KMS-11 (cell line): ENCODE measurements around the gene PCED1A.

Experiments
- H2AFZ ChIP-seq: fragments of 200-600 bp; sonication (generic); 2 replicates; pipeline ENCODE4 v1.6.1; 2016; ENCODE audit warnings: antibody characterized with exemption, mixed run types, low read depth
- H3K27ac ChIP-seq: fragments of 200-600 bp; sonication (generic); 2 replicates; pipeline ENCODE4 v1.6.1; 2016; ENCODE audit warnings: mild to moderate bottlenecking, mixed run types
- H3K27me3 ChIP-seq: fragments of 200-600 bp; sonication (generic); 2 replicates; pipeline ENCODE4 v1.6.1; 2017; ENCODE audit warnings: mild to moderate bottlenecking, low read depth, mixed run types, moderate library complexity; ENCODE audit not compliant: insufficient read depth
- H3K36me3 ChIP-seq: fragments of 200-600 bp; sonication (generic); 2 replicates; pipeline ENCODE4 v1.6.1; 2017; ENCODE audit warnings: mild to moderate bottlenecking, mixed run types; ENCODE audit not compliant: insufficient read depth
- H3K4me1 ChIP-seq: fragments of 200-600 bp; sonication (generic); 2 replicates; pipeline ENCODE4 v1.6.1; 2016; ENCODE audit warnings: mild to moderate bottlenecking, low read depth, mixed run types; ENCODE audit not compliant: poor library complexity, severe bottlenecking
- H3K4me2 ChIP-seq: fragments of 200-600 bp; sonication (generic); 2 replicates; pipeline ENCODE4 v1.7.0; 2016; ENCODE audit warnings: mild to moderate bottlenecking, mixed run types
- H3K4me3 ChIP-seq: fragments of 200-600 bp; sonication (generic); IDR thresholded peaks from 2 replicates; pipeline ENCODE4 v1.6.1; 2017; ENCODE audit warnings: low read depth, low read length, mixed read lengths; ENCODE audit not compliant: insufficient read depth
- H3K79me2 ChIP-seq: fragments of 200-600 bp; sonication (generic); 2 replicates; pipeline ENCODE4 v1.6.1; 2016; ENCODE audit warnings: low read depth, mixed run types; ENCODE audit not compliant: insufficient read depth
- H3K9ac ChIP-seq: fragments of 200-600 bp; sonication (generic); 2 replicates; pipeline ENCODE4 v1.6.1; 2016; ENCODE audit warnings: mild to moderate bottlenecking, mixed run types
- H4K20me1 ChIP-seq: fragments of 200-600 bp; sonication (generic); 2 replicates; pipeline ENCODE4 v1.6.1; 2016; ENCODE audit warnings: mild to moderate bottlenecking, mixed run types; ENCODE audit not compliant: insufficient read depth
- CTCF ChIP-seq: fragments of 200-600 bp; sonication (generic); conservative IDR thresholded peaks from 2 replicates; pipeline ENCODE4 v1.6.1; 2017; ENCODE audit warnings: low read depth, mild to moderate bottlenecking, antibody characterized with exemption, low read length, moderate library complexity, mixed read lengths

Gene PCED1A

GRCh38 chr20:2845607-2846006, 5.2 kb upstream of the PCED1A start:
- H2AFZ ChIP-seq: no peak overlapping the region
- no peaks in the 10 kb centered on the region for H3K4me1 ChIP-seq
- H3K27me3 ChIP-seq: no peaks in the 10 kb centered on the region
- no peak overlapping the region for H3K4me2 ChIP-seq
- H3K9ac ChIP-seq: no peak overlapping the region
- no peaks in the 10 kb centered on the region for H4K20me1 ChIP-seq
- no peak overlapping the region for H3K27ac ChIP-seq
- H3K79me2 ChIP-seq: no peaks in the 10 kb centered on the region
- no peaks in the 10 kb centered on the region for H3K36me3 ChIP-seq
- no peak for TF ChIP-seq CTCF
- H3K4me3 ChIP-seq: no peak overlapping the region

DNA sequence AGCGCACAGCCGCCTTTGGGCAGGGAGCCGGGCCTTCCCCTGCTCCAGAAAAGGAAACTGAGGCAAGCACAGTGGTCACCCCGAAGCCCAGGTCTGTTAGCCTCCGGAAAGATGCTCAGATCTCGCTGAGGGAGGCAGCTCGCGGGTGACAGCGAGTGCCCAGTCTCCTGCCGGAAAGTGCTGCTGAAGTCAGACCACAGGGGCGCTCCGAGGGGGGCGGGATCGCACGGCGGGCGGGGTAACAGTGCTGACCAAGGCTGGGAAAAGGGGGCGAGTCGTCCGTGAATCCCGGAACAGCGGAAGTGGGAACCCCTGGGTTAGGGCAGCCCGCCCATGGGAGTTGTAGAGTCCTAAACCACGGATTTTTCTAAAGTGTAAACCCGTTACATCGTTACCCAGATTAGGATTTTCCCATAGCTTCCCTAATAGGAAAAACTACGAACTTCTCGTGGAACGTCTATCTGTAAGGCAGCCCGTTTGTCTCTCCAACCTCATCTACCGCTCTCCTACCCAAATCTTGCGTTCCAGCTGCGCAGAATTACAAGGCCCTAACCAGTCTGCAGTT, 594 bp upstream of the PCED1A start:
- peak overlapping the region; percentile 29; the same call in 1 of the 2 replicates for H3K4me2 ChIP-seq
- no peaks in the 10 kb centered on the region for H4K20me1 ChIP-seq
- H3K79me2 ChIP-seq: no peaks in the 10 kb centered on the region
- H3K9ac ChIP-seq: no peak overlapping the region; the same call in 1 of the 2 replicates
- no peaks in the 10 kb centered on the region for H3K4me1 ChIP-seq
- H3K36me3 ChIP-seq: no peaks in the 10 kb centered on the region
- no peak for TF ChIP-seq CTCF
- H3K27me3 ChIP-seq: no peaks in the 10 kb centered on the region
- H3K27ac ChIP-seq: no peak overlapping the region
- H3K4me3 ChIP-seq: no peak overlapping the region
- H2AFZ ChIP-seq: peak overlapping the region; percentile 54; the same call in 1 of the 2 replicates

GRCh38 chr20:2839732-2840137, 720 bp downstream of the PCED1A start:
- no peaks in the 10 kb centered on the region for H3K4me1 ChIP-seq
- no peaks in the 10 kb centered on the region for H3K79me2 ChIP-seq
- H3K4me3 ChIP-seq: no peak overlapping the region
- H3K4me2 ChIP-seq: peak overlapping the region; percentile 42; the same call in 1 of the 2 replicates
- H3K27ac ChIP-seq: no peak overlapping the region
- no peak overlapping the region for H3K9ac ChIP-seq
- H4K20me1 ChIP-seq: no peaks in the 10 kb centered on the region
- no peaks in the 10 kb centered on the region for H3K36me3 ChIP-seq
- H3K27me3 ChIP-seq: no peaks in the 10 kb centered on the region
- no peak overlapping the region; the same call in 1 of the 2 replicates for H2AFZ ChIP-seq
- TF ChIP-seq CTCF: no peak

DNA sequence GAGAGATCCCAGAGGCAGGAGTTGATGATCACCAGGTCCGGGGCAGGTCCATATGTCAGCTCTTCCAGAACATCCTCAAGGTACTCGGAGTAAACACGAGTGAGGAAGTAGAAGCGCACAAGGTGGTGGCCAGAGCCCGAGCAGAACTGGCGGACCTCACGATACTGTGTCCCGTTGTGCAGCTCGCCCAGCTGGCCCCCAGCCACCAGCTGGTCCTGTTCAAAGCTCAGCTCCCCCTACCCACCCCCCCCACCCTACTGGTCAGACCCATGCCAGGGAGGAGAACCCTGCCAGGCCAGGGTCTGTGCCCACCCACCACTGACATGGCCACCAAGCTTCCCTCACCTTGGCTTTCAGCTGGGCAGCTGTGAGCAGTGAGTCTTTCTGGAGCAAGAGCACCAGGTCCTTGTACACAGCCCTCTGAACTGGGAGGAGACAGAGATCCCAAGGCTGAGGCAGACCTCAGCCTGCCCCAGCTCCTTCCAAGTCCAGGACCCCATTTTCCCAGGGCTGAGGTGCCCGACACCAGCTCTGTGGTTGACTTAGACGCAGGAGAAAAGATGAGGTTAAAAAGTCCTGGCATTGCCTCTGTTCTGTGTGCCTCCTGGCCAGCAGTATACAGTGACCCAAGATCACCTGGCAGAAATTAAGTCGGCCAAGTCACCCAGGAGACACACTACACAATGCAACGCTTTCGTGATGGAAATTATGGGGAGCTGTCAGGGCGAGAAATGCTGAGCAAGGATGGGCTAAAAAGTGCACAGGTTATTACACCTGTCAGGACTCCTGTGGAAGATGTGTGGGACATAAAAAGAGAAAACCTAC, 1.4 kb downstream of the PCED1A start:
- Histone ChIP-seq H3K4me3 (no peak overlapping the region), H3K9ac (no peak overlapping the region), H2AFZ (no peak overlapping the region), H3K4me2 (no peak overlapping the region), H3K36me3 (no peaks in the 10 kb centered on the region), H3K27ac (no peak overlapping the region), H4K20me1 (no peaks in the 10 kb centered on the region), H3K79me2 (no peaks in the 10 kb centered on the region), H3K27me3 (no peaks in the 10 kb centered on the region), H3K4me1 (no peaks in the 10 kb centered on the region)
- TF ChIP-seq CTCF: no peak
